Upper lobe of left lung (tissue), 4 donors: ENCODE measurements around the gene SIK2.

ENCODE experiments used
- POLR2A ChIP-seq, 4 donors: fragments of 450-650 bp; IDR thresholded peaks; one replicate each; pipeline ENCODE4 v1.5.1; 2016 to 2017; ENCODE audit warnings: antibody characterized with exemption in 4 of 4, mild to moderate bottlenecking in 2 of 4
- TF ChIP-seq, protein P1 (sequence below), 6 experiments: fragments of 450-650 bp in 4 of 6; fragments of 200-600 bp in 2 of 6; sonication (generic) in 2 of 6; IDR thresholded peaks; one replicate each; pipeline ENCODE4 v1.5.1; 2016 to 2019; ENCODE audit warnings: antibody characterized with exemption in 6 of 6

DNA sequence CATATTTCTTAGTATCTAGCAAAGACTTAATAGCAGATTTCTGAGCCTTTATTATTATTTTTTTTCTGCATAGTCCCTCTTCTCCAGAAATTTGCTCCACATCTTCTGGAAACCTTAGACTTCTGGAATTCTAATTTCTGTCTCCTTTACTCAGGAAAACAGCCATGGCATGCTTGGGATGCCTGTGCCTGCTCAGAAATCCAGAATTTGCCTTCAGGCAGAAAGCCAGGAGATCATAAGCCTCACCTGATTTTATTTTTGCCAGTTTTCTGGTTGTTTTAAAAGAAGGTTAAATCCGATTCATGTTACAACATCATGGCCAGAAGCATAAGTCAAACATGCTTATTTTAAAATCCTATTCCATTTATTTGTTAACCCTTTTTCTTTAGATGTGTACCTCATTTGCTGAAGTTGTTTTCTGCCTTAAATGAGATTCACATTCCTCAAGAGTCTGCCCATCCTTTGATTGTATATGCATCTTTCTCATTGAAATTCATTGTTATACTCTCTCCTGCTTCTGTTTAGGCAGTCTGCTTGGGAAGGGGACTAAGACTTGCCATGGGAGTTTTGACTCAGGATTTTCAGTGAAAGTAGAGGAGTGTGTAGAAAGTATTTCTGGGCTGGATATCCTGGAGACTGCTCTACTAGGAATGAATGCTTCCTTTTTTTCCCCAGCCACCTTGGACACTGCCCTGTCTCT, 37.1 kb downstream of the SIK2 start:
- no peak for TF ChIP-seq POLR2A (IDR thresholded peaks at IDR 0.05)
- TF ChIP-seq, protein P1, sequence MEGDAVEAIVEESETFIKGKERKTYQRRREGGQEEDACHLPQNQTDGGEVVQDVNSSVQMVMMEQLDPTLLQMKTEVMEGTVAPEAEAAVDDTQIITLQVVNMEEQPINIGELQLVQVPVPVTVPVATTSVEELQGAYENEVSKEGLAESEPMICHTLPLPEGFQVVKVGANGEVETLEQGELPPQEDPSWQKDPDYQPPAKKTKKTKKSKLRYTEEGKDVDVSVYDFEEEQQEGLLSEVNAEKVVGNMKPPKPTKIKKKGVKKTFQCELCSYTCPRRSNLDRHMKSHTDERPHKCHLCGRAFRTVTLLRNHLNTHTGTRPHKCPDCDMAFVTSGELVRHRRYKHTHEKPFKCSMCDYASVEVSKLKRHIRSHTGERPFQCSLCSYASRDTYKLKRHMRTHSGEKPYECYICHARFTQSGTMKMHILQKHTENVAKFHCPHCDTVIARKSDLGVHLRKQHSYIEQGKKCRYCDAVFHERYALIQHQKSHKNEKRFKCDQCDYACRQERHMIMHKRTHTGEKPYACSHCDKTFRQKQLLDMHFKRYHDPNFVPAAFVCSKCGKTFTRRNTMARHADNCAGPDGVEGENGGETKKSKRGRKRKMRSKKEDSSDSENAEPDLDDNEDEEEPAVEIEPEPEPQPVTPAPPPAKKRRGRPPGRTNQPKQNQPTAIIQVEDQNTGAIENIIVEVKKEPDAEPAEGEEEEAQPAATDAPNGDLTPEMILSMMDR (IDR thresholded peaks at IDR 0.05) = no peak
